ENCODE results near the gene MCC.

MCC gene

GRCh38 chr5:113201715-113202114, 286.5 kb downstream of the MCC start (continued):
- TF ChIP-seq ZNF70 (CRISPR knock-in tag; IDR thresholded peaks at IDR 0.05) (no peak), CSDC2 (CRISPR knock-in tag; IDR thresholded peaks at IDR 0.05) (no peak)

GRCh38 chr5:113199122-113199905, 288.9 kb downstream of the MCC start:
- TF ChIP-seq ZNF565 (CRISPR knock-in tag; conservative IDR thresholded peaks at IDR 0.05; ENCODE audit: low read depth): no peak
- no peak for TF ChIP-seq OSR1 (CRISPR knock-in tag; IDR thresholded peaks at IDR 0.05)
- TF ChIP-seq CSDC2 (CRISPR knock-in tag; IDR thresholded peaks at IDR 0.05): no peak
- no peak for TF ChIP-seq CSRNP3 (CRISPR knock-in tag; IDR thresholded peaks at IDR 0.05)
- no peak for TF ChIP-seq TSHZ2 (CRISPR knock-in tag; IDR thresholded peaks at IDR 0.05)
- peak; percentile 12; the same call in 1 of the 2 replicates for TF ChIP-seq ISL1 (CRISPR knock-in tag; IDR thresholded peaks at IDR 0.05)
- no peak for TF ChIP-seq TCF4 (CRISPR knock-in tag; IDR thresholded peaks at IDR 0.05; ENCODE audit: borderline replicate concordance)
- TF ChIP-seq ZFP30 (CRISPR knock-in tag; IDR thresholded peaks at IDR 0.05): no peak
- ATAC-seq: no peak

GRCh38 chr5:113197456-113198200, 290.6 kb downstream of the MCC start:
- TF ChIP-seq ESRRG (CRISPR knock-in tag; IDR thresholded peaks at IDR 0.05) (no peak), SNAI2 (CRISPR knock-in tag; IDR thresholded peaks at IDR 0.05) (no peak), TCF4 (CRISPR knock-in tag; IDR thresholded peaks at IDR 0.05; ENCODE audit: borderline replicate concordance) (no peak), ZNF565 (CRISPR knock-in tag; conservative IDR thresholded peaks at IDR 0.05; ENCODE audit: low read depth) (no peak), ARNTL (CRISPR knock-in tag; IDR thresholded peaks at IDR 0.05; ENCODE audit: borderline replicate concordance, low read depth) (no peak), PATZ1 (CRISPR knock-in tag; IDR thresholded peaks at IDR 0.05; ENCODE audit: borderline replicate concordance) (no peak), RARB (CRISPR knock-in tag; IDR thresholded peaks at IDR 0.05) (no peak), CSRNP3 (CRISPR knock-in tag; IDR thresholded peaks at IDR 0.05) (no peak), ZFP3 (CRISPR knock-in tag; IDR thresholded peaks at IDR 0.05) (no peak), TOX (CRISPR knock-in tag; IDR thresholded peaks at IDR 0.05; ENCODE audit: borderline replicate concordance) (no peak), ZNF70 (CRISPR knock-in tag; IDR thresholded peaks at IDR 0.05) (no peak), PPARA (CRISPR knock-in tag; IDR thresholded peaks at IDR 0.05; ENCODE audit: borderline replicate concordance) (no peak), ISL1 (CRISPR knock-in tag; IDR thresholded peaks at IDR 0.05) (no peak), BACH2 (CRISPR knock-in tag; IDR thresholded peaks at IDR 0.05; ENCODE audit: borderline replicate concordance) (no peak), ZNF8 (CRISPR knock-in tag; IDR thresholded peaks at IDR 0.05) (no peak), ZC3H10 (CRISPR knock-in tag; IDR thresholded peaks at IDR 0.05) (no peak), ZFP30 (CRISPR knock-in tag; IDR thresholded peaks at IDR 0.05) (no peak), CREB5 (CRISPR knock-in tag; IDR thresholded peaks at IDR 0.05; ENCODE audit: low read depth) (no peak), CSDC2 (CRISPR knock-in tag; IDR thresholded peaks at IDR 0.05) (no peak), OSR1 (CRISPR knock-in tag; IDR thresholded peaks at IDR 0.05) (no peak)

More at GRCh38 chr5:113197456-113198200, 290.6 kb downstream of the MCC start:
- ATAC-seq: no peak
